ENCODE results near the gene SCYGR6.
"Not testable (repeated sequence)": the region's sequence is repeated elsewhere in the genome, so short reads cannot be mapped to it uniquely, and the experiment has no call there.

SCYGR6 gene

GRCh38 chr2:227724394-227725039 lies at the start of gene SCYGR6:
TSS of gene SCYGR6 (minus strand) at chr2:227724757. CDS start at chr2:227724757, 0 bp downstream.
- in situ Hi-C loops (cut with MboI; ENCODE audit: low sequenced_read_pairs), result no loop called here

GRCh38 chr2:227774011-227774624 lies 49.6 kb upstream of the SCYGR6 start:
- in situ Hi-C loops (cut with MboI; ENCODE audit: low sequenced_read_pairs), result loop anchor here (5.0 to 25.0 kb wide), 3 partner anchors 88 to 637 kb away; no protein-coding TSS in a partner anchor

GRCh38 chr2:227772932-227773331 lies 48.4 kb upstream of the SCYGR6 start:
- in situ Hi-C loops (cut with MboI; ENCODE audit: low sequenced_read_pairs), result loop anchor here (5.0 to 25.0 kb wide), 3 partner anchors 89 to 636 kb away; no protein-coding TSS in a partner anchor

- in situ Hi-C loops (cut with MboI; ENCODE audit: low sequenced_read_pairs), result loop anchor here (5.0 to 25.0 kb wide), 3 partner anchors 90 to 635 kb away; no protein-coding TSS in a partner anchor
Measured at GRCh38 chr2:227772197-227772661, 47.7 kb upstream of the SCYGR6 start.

GRCh38 chr2:227767830-227768229 lies 43.3 kb upstream of the SCYGR6 start:
- in situ Hi-C loops (cut with MboI; ENCODE audit: low sequenced_read_pairs), result loop anchor here (25.0 kb wide), 2 partner anchors 281 to 631 kb away; no protein-coding TSS in a partner anchor

GRCh38 chr2:227766373-227766883 lies 41.9 kb upstream of the SCYGR6 start:
- in situ Hi-C loops (cut with MboI; ENCODE audit: low sequenced_read_pairs), result loop anchor here (25.0 kb wide), 2 partner anchors 279 to 629 kb away; no protein-coding TSS in a partner anchor

GRCh38 chr2:227765788-227766372 lies 41.3 kb upstream of the SCYGR6 start:
- in situ Hi-C loops (cut with MboI; ENCODE audit: low sequenced_read_pairs), result loop anchor here (25.0 kb wide), 2 partner anchors 279 to 629 kb away; no protein-coding TSS in a partner anchor

- in situ Hi-C loops (cut with MboI; ENCODE audit: low sequenced_read_pairs), result loop anchor here (25.0 kb wide), 2 partner anchors 275 to 625 kb away; no protein-coding TSS in a partner anchor
Measured at GRCh38 chr2:227761740-227762476, 37.4 kb upstream of the SCYGR6 start.

- in situ Hi-C loops (cut with MboI; ENCODE audit: low sequenced_read_pairs), result loop anchor here (25.0 kb wide), 2 partner anchors 272 to 622 kb away; no protein-coding TSS in a partner anchor
Measured at GRCh38 chr2:227759411-227760118, 35.0 kb upstream of the SCYGR6 start.

GRCh38 chr2:227756261-227756660 lies 31.7 kb upstream of the SCYGR6 start:
- in situ Hi-C loops (cut with MboI; ENCODE audit: low sequenced_read_pairs), result loop anchor here (25.0 kb wide), 2 partner anchors 269 to 619 kb away; no protein-coding TSS in a partner anchor

GRCh38 chr2:227748079-227748478 lies 23.5 kb upstream of the SCYGR6 start:
- in situ Hi-C loops (cut with MboI; ENCODE audit: low sequenced_read_pairs), result no loop called here

GRCh38 chr2:227745594-227745993 lies 21.0 kb upstream of the SCYGR6 start, which contains the start of gene SCYGR8:
TSS of gene SCYGR8 (plus strand) at chr2:227745894. CDS start at chr2:227745894, 0 bp downstream.
- in situ Hi-C loops (cut with MboI; ENCODE audit: low sequenced_read_pairs), result no loop called here

- in situ Hi-C loops (cut with MboI; ENCODE audit: low sequenced_read_pairs), result not testable (repeated sequence)
Measured at GRCh38 chr2:227740705-227741104, 16.1 kb upstream of the SCYGR6 start.

- in situ Hi-C loops (cut with MboI; ENCODE audit: low sequenced_read_pairs), result no loop called here
Measured at GRCh38 chr2:227739351-227739750, 14.8 kb upstream of the SCYGR6 start.

GRCh38 chr2:227728035-227728434 lies 3.5 kb upstream of the SCYGR6 start, which contains the start of gene SCYGR7:
TSS of gene SCYGR7 (plus strand) at chr2:227728335. CDS start at chr2:227728335, 0 bp downstream.
- in situ Hi-C loops (cut with MboI; ENCODE audit: low sequenced_read_pairs), result no loop called here

- in situ Hi-C loops (cut with MboI; ENCODE audit: low sequenced_read_pairs), result not testable (repeated sequence)
Measured at GRCh38 chr2:227722821-227723220, 1.7 kb downstream of the SCYGR6 start.

- in situ Hi-C loops (cut with MboI; ENCODE audit: low sequenced_read_pairs), result no loop called here
Measured at GRCh38 chr2:227720680-227721079, 3.9 kb downstream of the SCYGR6 start.

GRCh38 chr2:227719641-227720040 lies 4.9 kb downstream of the SCYGR6 start:
- in situ Hi-C loops (cut with MboI; ENCODE audit: low sequenced_read_pairs), result no loop called here

Measured in HL-60/S4 (cell line).